ENCODE results near the gene DOCK7.

DOCK7 gene

DNA sequence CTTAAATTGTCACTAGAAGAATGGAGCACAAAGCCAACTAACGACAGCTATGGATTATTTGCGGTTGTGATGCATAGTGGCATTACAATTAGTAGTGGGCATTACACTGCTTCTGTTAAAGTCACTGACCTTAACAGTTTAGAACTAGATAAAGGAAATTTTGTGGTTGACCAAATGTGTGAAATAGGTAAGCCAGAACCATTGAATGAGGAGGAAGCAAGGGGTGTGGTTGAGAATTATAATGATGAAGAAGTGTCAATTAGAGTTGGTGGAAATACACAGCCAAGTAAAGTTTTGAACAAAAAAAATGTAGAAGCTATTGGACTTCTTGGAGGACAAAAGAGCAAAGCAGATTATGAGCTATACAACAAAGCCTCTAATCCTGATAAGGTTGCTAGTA lies 237.9 kb downstream of the DOCK7 start:
- Mint-ChIP-seq H3K9me3 (no peaks in the 10 kb centered on the region), H3K4me3 (no peak overlapping the region), H3K27me3 (ENCODE audit: low read depth) (no peaks in the 10 kb centered on the region), H3K27ac (no peak overlapping the region), H3K4me1 (no peaks in the 10 kb centered on the region), H3K36me3 (ENCODE audit: low read depth) (peaks cover 80% of the 10 kb centered on the region)
- TF ChIP-seq, protein P1, sequence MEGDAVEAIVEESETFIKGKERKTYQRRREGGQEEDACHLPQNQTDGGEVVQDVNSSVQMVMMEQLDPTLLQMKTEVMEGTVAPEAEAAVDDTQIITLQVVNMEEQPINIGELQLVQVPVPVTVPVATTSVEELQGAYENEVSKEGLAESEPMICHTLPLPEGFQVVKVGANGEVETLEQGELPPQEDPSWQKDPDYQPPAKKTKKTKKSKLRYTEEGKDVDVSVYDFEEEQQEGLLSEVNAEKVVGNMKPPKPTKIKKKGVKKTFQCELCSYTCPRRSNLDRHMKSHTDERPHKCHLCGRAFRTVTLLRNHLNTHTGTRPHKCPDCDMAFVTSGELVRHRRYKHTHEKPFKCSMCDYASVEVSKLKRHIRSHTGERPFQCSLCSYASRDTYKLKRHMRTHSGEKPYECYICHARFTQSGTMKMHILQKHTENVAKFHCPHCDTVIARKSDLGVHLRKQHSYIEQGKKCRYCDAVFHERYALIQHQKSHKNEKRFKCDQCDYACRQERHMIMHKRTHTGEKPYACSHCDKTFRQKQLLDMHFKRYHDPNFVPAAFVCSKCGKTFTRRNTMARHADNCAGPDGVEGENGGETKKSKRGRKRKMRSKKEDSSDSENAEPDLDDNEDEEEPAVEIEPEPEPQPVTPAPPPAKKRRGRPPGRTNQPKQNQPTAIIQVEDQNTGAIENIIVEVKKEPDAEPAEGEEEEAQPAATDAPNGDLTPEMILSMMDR (IDR thresholded peaks at IDR 0.05; ENCODE audit: unreplicated experiment in 3 of 3) = no peak

DNA sequence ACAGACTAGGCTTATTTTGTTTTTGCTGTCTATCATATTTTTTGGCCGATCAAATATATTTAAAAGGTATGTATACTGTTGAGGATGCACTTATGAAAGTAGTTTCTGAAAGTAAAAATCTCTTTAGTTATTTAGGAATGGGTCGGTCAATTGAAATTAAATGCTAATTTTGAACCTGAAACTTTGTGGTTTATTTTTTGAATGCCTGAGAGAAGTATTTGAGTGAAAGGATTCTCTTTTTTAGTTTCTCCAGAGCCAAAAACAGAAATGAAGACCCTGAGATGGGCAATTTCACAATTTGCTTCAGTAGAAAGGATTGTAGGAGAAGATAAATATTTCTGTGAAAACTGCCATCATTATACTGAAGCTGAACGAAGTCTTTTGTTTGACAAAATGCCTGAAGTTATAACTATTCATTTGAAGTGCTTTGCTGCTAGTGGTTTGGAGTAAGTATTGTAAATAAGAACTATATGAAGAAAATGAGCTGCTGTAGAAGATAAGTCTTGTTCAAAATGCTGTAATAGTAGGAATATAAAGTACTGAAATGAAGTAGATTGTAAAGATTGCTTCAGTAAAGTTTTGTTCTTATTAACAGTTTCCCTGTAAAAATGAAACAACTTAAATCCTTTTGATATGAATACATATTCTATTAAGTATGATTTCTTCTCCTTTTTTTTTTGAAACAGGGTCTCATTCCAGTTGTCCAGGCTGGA lies 239.8 kb downstream of the DOCK7 start:
- Mint-ChIP-seq H3K27me3 (ENCODE audit: low read depth) (no peaks in the 10 kb centered on the region), H3K27ac (no peak overlapping the region), H3K9me3 (no peaks in the 10 kb centered on the region), H3K4me1 (no peaks in the 10 kb centered on the region), H3K4me3 (no peak overlapping the region), H3K36me3 (ENCODE audit: low read depth) (peaks cover 88% of the 10 kb centered on the region)
- TF ChIP-seq, protein P1 (IDR thresholded peaks at IDR 0.05; ENCODE audit: unreplicated experiment in 3 of 3) = no peak

DNA sequence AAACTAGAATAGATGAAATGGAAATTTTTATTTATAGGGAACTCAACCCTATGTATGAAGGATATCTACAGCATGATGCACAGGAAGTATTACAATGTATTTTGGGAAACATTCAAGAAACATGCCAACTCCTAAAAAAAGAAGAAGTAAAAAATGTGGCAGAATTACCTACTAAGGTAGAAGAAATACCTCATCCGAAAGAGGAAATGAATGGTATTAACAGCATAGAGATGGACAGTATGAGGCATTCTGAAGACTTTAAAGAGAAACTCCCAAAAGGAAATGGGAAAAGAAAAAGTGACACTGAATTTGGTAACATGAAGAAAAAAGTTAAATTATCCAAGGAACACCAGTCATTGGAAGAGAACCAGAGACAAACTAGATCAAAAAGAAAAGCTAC lies 243.5 kb downstream of the DOCK7 start:
- H3K4me3 Mint-ChIP-seq = no peak overlapping the region
- peaks cover 11% of the 10 kb centered on the region for H3K4me1 Mint-ChIP-seq
- TF ChIP-seq, protein P1 (IDR thresholded peaks at IDR 0.05; ENCODE audit: unreplicated experiment in 3 of 3) = no peak
- H3K9me3 Mint-ChIP-seq = no peaks in the 10 kb centered on the region
- no peaks in the 10 kb centered on the region for H3K27me3 Mint-ChIP-seq (ENCODE audit: low read depth)
- H3K27ac Mint-ChIP-seq = no peak overlapping the region
- peaks cover 91% of the 10 kb centered on the region for H3K36me3 Mint-ChIP-seq (ENCODE audit: low read depth)

DNA sequence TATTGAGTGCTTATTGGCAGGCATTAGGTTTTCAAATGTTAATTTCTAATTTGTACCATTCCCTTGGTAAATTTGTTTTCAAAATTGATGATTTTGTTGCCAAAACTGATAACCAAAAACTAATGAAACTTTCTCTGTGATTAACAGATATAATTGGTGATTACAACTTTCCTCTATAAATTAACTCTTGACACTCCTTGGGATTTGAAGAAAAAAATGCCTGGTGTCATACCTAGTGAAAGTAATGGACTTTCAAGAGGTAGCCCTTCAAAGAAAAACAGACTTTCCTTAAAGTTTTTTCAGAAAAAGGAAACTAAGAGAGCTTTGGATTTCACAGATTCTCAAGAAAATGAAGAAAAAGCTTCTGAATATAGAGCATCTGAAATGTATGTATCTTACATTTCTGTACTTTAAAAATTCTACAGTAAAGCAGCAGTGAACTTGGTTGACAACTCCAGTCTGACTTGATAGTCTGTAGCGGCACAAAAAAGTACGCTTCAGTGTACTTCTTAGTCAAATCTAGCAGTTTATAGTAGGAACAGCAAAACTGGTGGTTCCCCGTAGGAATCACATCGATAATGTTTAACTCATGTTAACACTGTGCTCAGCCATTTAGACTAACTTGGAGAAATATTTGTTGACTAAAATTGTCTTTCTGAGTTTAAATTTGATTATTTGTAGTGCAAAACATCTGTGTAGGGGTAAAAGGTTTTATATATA lies 248.4 kb downstream of the DOCK7 start:
- Mint-ChIP-seq H3K4me1 (peaks cover 33% of the 10 kb centered on the region), H3K4me3 (peak overlapping the region; percentile 76 to 90 (median 84)), H3K27me3 (ENCODE audit: low read depth) (no peaks in the 10 kb centered on the region), H3K9me3 (no peaks in the 10 kb centered on the region), H3K36me3 (ENCODE audit: low read depth) (peaks cover 45% of the 10 kb centered on the region), H3K27ac (peak overlapping the region; percentile 50 to 85 (median 54))
- TF ChIP-seq, protein P1 (IDR thresholded peaks at IDR 0.05; ENCODE audit: unreplicated experiment in 3 of 3) = peak in 1 of 3 experiments; percentile 10

DNA sequence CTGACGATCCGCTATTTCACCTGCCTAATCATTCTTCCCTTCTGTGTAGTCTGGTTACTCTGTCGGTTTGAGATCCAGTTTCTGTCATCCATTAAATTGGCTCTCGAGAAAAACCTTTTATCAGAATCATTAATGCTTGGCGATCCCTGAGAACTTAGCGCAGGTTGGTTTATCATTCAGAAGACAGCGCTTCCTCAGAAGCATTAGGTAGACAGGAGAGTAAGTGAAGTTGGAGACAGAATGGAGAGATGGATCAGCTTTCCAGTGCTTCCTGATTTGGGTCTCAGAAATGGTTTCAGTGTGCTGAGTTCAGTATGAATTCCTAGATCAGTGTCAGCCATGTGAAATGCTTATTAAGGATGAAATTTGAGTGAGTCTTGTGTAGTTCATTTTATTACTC lies 250.0 kb downstream of the DOCK7 start:
- TF ChIP-seq, protein P1 (IDR thresholded peaks at IDR 0.05; ENCODE audit: unreplicated experiment in 3 of 3) = no peak
- Mint-ChIP-seq H3K36me3 (ENCODE audit: low read depth) (peaks cover 28% of the 10 kb centered on the region), H3K9me3 (no peaks in the 10 kb centered on the region), H3K4me1 (peaks cover 33% of the 10 kb centered on the region), H3K27me3 (ENCODE audit: low read depth) (no peaks in the 10 kb centered on the region), H3K27ac (peak overlapping the region; percentile 77 to 89 (median 80)), H3K4me3 (peak overlapping the region; percentile 84 to 91 (median 90))

Data from nephron (organoid).